ENCODE data around the gene R3HDM2. TPM values are rescaled to one million over a fixed set of nuclear protein-coding genes. Genes with fewer than 3 reads are reported as not detected.

Gene R3HDM2
- total RNA-seq, 4 donors from 2014 or later, result 26.3 to 56.9 (median 33.3) TPM

DNA sequence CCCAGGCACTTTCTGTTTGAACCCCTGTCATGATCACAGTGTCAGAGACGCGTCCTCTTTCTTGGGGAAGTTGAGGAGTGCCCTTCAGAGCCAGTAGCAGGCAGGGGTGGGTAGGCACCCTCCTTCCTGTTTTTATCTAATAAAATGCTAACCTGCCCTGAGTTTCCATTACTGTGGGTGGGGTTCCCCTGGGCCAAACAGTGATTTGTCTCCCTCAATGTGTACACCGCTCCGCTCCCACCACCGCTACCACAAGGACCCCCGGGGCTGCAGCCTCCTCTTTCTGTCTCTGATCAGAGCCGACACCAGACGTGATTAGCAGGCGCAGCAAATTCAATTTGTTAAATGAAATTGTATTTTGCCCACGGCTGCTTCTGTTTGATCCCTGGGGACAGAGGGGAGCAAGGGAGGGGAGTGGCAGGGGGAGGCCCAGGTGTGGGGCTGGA lies 196.2 kb downstream of the R3HDM2 start:
- no peak overlapping the region for H3K27ac ChIP-seq
- H3K4me1 ChIP-seq, result peaks cover 19 to 33% (median 29%) of the 10 kb centered on the region in 4 donors

DNA sequence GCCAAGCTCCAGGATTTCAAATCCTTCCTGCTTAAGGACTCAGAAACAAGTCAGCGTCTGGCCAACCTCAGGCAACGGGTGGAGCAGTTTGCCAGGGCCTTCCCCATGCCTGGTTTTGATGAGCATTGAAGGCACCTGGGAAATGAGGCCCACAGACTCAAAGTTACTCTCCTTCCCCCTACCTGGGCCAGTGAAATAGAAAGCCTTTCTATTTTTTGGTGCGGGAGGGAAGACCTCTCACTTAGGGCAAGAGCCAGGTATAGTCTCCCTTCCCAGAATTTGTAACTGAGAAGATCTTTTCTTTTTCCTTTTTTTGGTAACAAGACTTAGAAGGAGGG lies 196.6 kb downstream of the R3HDM2 start:
- Histone ChIP-seq H3K9me3 (no peaks in the 10 kb centered on the region), H3K4me3 (no peak overlapping the region), H3K36me3 (peaks cover 0 to 16% (median 0%) of the 10 kb centered on the region in 4 donors), H3K27ac (no peak overlapping the region), H3K4me1 (peaks cover 19 to 31% (median 26%) of the 10 kb centered on the region in 4 donors), H3K27me3 (peaks cover 40% of the 10 kb centered on the region)
- intact Hi-C loops (cut with DNase I; ENCODE audit: low total_unique reads), result no loop called here
- TF ChIP-seq POLR2A (IDR thresholded peaks at IDR 0.05) (no peak), EP300 (IDR thresholded peaks at IDR 0.05; ENCODE audit: low read depth) (no peak), POLR2AphosphoS5 (IDR thresholded peaks at IDR 0.05) (no peak)
- TF ChIP-seq, protein P1, sequence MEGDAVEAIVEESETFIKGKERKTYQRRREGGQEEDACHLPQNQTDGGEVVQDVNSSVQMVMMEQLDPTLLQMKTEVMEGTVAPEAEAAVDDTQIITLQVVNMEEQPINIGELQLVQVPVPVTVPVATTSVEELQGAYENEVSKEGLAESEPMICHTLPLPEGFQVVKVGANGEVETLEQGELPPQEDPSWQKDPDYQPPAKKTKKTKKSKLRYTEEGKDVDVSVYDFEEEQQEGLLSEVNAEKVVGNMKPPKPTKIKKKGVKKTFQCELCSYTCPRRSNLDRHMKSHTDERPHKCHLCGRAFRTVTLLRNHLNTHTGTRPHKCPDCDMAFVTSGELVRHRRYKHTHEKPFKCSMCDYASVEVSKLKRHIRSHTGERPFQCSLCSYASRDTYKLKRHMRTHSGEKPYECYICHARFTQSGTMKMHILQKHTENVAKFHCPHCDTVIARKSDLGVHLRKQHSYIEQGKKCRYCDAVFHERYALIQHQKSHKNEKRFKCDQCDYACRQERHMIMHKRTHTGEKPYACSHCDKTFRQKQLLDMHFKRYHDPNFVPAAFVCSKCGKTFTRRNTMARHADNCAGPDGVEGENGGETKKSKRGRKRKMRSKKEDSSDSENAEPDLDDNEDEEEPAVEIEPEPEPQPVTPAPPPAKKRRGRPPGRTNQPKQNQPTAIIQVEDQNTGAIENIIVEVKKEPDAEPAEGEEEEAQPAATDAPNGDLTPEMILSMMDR (IDR thresholded peaks at IDR 0.05), result no peak
- DNase-seq, result no peak
- 71 to 87% methylated on average over 3 of the region's 3 CpGs for WGBS, 2 donors (ENCODE audit: low coverage in 1 of 2)
- in situ Hi-C loops (cut with MboI; ENCODE audit: low pct_ligation_motif_present in 1 of 4, low pct_unique_long_range_greater_than_20kb in 1 of 4, low sequenced_read_pairs in 3 of 4), result no loop called here

More for the DNA sequence above, 196.2 kb downstream of the R3HDM2 start:
- intact Hi-C loops (cut with DNase I; ENCODE audit: low total_unique reads) (no loop called here), in situ Hi-C loops (cut with MboI; ENCODE audit: low pct_ligation_motif_present in 1 of 4, low pct_unique_long_range_greater_than_20kb in 1 of 4, low sequenced_read_pairs in 3 of 4) (no loop called here)
- peaks cover 43% of the 10 kb centered on the region for H3K27me3 ChIP-seq
- 84 to 100% methylated on average over 2 to 10 of the region's 10 CpGs for WGBS, 2 donors (ENCODE audit: low coverage in 1 of 2)
- H3K36me3 ChIP-seq, result peaks cover 0 to 16% (median 0%) of the 10 kb centered on the region in 4 donors
- H3K4me3 ChIP-seq, result no peak overlapping the region
- DNase-seq, result no peak
- TF ChIP-seq EP300 (IDR thresholded peaks at IDR 0.05; ENCODE audit: low read depth) (no peak), POLR2AphosphoS5 (IDR thresholded peaks at IDR 0.05) (no peak), POLR2A (IDR thresholded peaks at IDR 0.05) (no peak)
- TF ChIP-seq, protein P1 (IDR thresholded peaks at IDR 0.05), result no peak
- no peaks in the 10 kb centered on the region for H3K9me3 ChIP-seq

DNA sequence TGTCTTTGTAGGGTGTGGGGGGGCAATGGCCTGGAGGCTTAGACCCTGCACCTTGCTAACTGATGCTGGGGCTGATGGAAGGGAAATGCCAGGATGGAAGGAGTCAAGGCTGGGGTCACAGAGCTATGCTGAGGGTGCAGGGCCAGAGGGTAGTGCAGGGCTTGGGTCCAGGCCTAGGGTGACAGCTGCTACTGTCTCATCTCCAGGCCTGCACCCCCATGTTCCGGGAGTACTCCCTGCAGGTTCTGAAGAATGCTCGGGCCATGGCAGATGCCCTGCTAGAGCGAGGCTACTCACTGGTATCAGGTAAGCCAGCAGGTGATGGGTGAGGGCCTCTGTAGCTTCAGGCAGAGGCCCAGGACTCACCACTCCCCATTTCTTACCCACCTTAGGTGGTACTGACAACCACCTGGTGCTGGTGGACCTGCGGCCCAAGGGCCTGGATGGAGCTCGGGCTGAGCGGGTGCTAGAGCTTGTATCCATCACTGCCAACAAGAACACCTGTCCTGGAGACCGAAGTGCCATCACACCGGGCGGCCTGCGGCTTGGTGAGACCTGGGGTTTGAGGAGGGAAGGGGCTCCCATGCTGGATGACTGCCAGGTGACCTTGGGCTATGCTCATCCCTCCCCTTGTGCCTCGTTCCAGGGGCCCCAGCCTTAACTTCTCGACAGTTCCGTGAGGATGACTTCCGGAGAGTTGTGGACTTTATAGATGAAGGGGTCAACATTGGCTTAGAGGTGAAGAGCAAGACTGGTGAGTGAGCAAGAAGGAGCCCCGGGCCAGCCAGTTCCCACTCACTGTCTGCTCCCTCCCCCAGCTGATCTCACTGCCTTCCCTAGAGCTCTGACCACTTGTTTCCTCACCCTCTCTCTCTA lies 197.2 kb downstream of the R3HDM2 start:
- Histone ChIP-seq H3K9me3 (no peaks in the 10 kb centered on the region), H3K27ac (no peak overlapping the region), H3K36me3 (peaks cover 0 to 16% (median 0%) of the 10 kb centered on the region in 4 donors), H3K4me3 (no peak overlapping the region), H3K27me3 (peaks cover 35% of the 10 kb centered on the region), H3K4me1 (peaks cover 16 to 31% (median 24%) of the 10 kb centered on the region in 4 donors)
- in situ Hi-C loops (cut with MboI; ENCODE audit: low pct_ligation_motif_present in 1 of 4, low pct_unique_long_range_greater_than_20kb in 1 of 4, low sequenced_read_pairs in 3 of 4), result no loop called here
- 60 to 92% methylated on average over 1 to 15 of the region's 15 CpGs for WGBS, 2 donors (ENCODE audit: low coverage in 1 of 2)
- intact Hi-C loops (cut with DNase I; ENCODE audit: low total_unique reads), result no loop called here
- TF ChIP-seq, protein P1 (IDR thresholded peaks at IDR 0.05), result no peak
- TF ChIP-seq POLR2A (IDR thresholded peaks at IDR 0.05) (no peak), POLR2AphosphoS5 (IDR thresholded peaks at IDR 0.05) (no peak), EP300 (IDR thresholded peaks at IDR 0.05; ENCODE audit: low read depth) (no peak)
- DNase-seq, result no peak

DNA sequence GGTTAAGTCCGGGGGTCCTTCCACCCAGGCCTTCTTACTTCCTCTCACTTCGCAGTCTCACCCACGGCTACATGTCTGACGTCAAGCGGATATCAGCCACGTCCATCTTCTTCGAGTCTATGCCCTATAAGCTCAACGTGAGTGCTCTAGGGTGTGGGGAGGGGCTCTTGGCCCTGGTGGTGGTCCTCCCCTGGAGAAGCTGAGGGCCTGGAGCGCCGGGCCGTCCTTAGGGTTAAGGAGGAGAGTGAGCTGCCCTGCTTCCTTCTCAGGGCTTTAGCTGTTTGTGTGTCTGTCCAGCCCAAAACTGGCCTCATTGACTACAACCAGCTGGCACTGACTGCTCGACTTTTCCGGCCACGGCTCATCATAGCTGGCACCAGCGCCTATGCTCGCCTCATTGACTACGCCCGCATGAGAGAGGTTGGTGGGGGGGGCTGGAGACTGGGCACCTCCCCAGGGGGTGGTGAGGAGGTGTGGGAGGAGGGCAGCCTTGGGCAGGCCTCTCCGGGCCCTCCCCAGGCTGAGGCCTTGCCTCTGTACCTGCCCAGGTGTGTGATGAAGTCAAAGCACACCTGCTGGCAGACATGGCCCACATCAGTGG lies 198.6 kb downstream of the R3HDM2 start:
- Histone ChIP-seq H3K4me3 (no peak overlapping the region), H3K27ac (no peak overlapping the region), H3K4me1 (peaks cover 8 to 26% (median 17%) of the 10 kb centered on the region in 4 donors), H3K27me3 (peaks cover 22% of the 10 kb centered on the region), H3K9me3 (no peaks in the 10 kb centered on the region), H3K36me3 (peaks cover 0 to 16% (median 0%) of the 10 kb centered on the region in 4 donors)
- TF ChIP-seq POLR2A (IDR thresholded peaks at IDR 0.05) (no peak), EP300 (IDR thresholded peaks at IDR 0.05; ENCODE audit: low read depth) (no peak), POLR2AphosphoS5 (IDR thresholded peaks at IDR 0.05) (no peak)
- TF ChIP-seq, protein P1 (IDR thresholded peaks at IDR 0.05), result no peak
- DNase-seq, result no peak
- 60 to 91% methylated on average over 1 to 19 of the region's 19 CpGs for WGBS, 2 donors (ENCODE audit: low coverage in 1 of 2)
- intact Hi-C loops (cut with DNase I; ENCODE audit: low total_unique reads) (no loop called here), in situ Hi-C loops (cut with MboI; ENCODE audit: low pct_ligation_motif_present in 1 of 4, low pct_unique_long_range_greater_than_20kb in 1 of 4, low sequenced_read_pairs in 3 of 4) (no loop called here)

Data from transverse colon (tissue), 4 donors.